ENCODE data around the gene MS4A13.
"Not testable (repeated sequence)": the region's sequence is repeated elsewhere in the genome, so short reads cannot be mapped to it uniquely, and the experiment has no call there.

The MS4A13 gene, protein sequence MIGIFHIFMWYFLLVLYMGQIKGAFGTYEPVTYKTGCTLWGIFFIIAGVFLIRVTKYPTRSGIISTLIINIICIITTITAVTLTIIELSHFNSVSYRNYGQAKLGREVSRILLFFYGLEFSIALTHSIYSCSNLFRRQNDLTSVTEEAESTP

GRCh38 chr11:60515144-60515855 lies at the start of gene MS4A13:
MS4A13 (plus strand) TSS chr11:60515392; CDS start chr11:60518084, 2,692 bp downstream.
- H3K27ac ChIP-seq: no peak within 1 kb of the TSS
- no peak for DNase-seq (ENCODE audit: low read depth, low spot score)

DNA sequence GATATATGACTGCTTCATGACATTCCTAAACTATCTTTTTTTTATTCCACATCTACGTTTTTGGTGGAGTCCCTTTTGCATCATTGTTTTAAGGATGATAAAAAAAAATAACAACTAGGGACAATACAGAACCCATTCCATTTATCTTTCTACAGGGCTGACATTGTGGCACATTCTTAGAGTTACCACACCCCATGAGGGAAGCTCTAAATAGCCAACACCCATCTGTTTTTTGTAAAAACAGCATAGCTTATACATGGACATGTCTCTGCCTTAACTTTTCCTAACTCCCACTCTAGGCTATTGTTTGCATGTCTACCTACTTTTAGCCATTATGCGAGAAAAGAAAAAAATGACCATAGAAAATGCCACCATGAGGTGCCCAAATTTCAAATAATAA lies 46.4 kb upstream of the MS4A13 start:
- no peak for DNase-seq (ENCODE audit: low read depth, low spot score)

GRCh38 chr11:60469723-60470122 lies 45.5 kb upstream of the MS4A13 start:
- H3K27ac ChIP-seq: no peak overlapping the region
- no peak for DNase-seq (ENCODE audit: low read depth, low spot score)

More for the DNA sequence above, 46.4 kb upstream of the MS4A13 start:
- H3K27ac ChIP-seq: no peak overlapping the region

- DNase-seq (ENCODE audit: low read depth, low spot score): no peak
- H3K27ac ChIP-seq: no peak overlapping the region
Observed at GRCh38 chr11:60477035-60477445, 38.2 kb upstream of the MS4A13 start.

DNA sequence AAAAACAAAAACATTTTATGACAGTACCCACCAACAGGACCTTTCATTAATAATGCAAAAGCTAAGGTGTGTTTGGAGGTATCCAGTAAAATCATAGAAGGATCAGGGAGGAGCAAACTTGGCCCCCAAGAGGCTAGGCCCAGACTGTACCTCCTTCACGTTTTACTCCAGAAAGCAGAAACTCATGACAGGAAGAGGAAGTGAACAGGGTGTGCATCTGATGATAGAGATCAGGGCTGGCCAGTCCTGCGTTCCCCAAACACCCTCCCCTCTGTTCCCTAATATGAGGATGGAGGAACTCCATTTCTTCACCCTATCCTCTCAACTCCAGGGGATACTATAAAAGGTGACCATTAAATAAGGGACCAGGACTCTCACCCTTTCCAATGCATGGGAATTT lies 32.8 kb upstream of the MS4A13 start:
- no peak for DNase-seq (ENCODE audit: low read depth, low spot score)
- H3K27ac ChIP-seq: no peak overlapping the region

DNA sequence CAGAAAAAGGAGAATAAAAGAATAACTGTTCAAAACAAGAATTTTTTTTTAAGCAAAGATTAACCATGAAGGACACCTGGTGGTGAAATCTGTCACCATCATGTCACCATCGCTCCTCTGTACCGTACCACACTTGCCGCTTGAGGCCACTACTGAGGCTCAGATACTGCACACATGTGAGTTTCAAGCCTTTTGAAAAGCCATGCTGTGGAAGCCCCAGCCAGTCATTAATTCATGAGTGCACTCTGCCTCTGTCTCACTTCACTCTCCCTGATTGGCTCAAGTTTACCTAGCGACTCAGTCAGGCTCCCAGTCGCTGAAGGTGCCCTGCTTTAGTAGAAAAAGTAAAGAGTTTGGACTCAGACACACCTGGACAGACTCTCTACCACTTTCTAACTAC lies 29.2 kb upstream of the MS4A13 start:
- H3K27ac ChIP-seq: no peak overlapping the region
- no peak for DNase-seq (ENCODE audit: low read depth, low spot score)

DNA sequence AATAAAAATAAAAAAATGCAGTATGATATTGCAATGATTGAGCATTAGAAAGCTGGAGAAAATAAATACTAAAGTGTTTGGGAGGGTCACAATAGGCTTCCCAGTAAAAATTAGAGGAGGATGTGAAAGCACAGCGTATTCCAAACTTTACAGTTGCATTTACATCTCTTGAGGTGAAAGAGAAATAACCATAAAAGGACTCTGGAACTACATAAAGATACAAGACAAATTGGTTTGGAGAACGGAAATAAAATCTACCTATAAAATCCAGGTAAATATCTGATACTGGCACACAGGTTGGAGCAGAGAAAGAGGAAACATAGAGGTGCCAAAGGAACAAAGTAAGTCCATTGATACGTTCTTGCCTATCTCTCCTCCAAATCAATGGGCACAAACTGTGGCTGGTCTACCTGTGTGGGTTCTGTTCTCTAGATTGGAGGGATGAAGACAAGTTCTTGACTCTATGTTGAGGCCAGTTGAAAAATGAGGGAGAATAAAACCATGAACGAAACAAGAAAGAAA lies 22.6 kb upstream of the MS4A13 start, which contains the start of gene MS4A12:
Gene MS4A12 (plus strand): TSS at position 291 of the 522 bp plus-strand sequence. CDS start 4,541 bp downstream, outside the sequence.
- no peak within 1 kb of the TSS for H3K27ac ChIP-seq
- no peak for DNase-seq (ENCODE audit: low read depth, low spot score)

DNA sequence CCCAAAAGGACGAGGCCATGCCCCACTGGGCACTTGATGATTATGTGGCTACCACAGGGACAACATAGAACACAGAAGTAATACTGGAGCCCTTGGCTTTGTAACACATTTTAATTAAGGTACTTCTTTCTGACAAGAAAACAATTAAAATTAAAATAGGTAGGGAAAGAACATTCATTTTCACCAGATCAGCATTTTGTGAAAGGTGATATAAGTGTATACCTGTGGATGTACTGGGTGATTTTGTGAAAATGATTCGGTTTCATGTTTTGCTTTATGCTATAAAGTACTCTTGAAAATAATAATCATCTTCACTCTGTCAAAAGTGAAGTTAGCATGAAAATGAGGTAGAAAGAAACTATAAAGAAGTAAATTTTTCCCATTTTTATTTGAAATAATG lies 21.7 kb upstream of the MS4A13 start:
- no peak for DNase-seq (ENCODE audit: low read depth, low spot score)

DNA sequence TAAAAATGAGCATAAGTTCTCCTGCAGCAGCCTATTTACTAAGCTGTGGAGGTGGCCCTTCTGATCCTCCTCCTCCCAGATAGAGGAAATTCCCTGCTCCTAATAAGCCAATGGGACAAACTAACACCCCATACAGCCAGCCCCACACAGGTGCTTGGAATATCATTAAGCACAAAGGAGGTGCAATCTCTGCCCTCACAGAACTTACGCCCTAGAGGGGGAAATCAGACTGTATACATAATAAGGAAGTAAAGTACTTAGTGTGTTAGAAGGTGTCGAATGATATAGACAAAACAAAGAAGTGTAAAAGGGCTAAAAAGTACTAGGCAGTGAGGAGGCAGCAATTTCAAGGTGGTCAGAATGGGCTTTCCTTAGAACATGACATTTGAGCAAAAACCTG lies 16.8 kb upstream of the MS4A13 start:
- no peak for DNase-seq (ENCODE audit: low read depth, low spot score)
- H3K27ac ChIP-seq: no peak overlapping the region

More for the DNA sequence above, 21.7 kb upstream of the MS4A13 start:
- no peak overlapping the region for H3K27ac ChIP-seq

DNA sequence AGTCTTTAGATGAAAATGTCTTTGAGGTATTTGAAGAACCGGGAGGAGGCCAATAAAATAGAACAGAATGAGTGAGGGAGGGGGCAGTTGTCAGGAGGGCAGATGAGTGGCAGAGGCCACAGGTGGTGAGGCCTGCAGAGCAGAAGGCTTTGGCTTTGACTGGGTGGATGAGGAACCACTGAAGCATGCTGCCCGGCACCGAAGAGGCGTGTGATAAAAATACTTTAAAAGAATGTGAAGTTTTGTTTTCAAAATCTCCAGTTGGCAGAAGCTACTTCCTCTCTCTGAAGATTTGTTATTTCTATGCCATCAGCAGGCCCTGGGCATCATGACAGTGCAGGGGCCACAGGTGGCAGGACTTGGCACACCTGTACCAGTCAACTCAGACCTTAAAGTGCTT lies 16.3 kb upstream of the MS4A13 start:
- DNase-seq (ENCODE audit: low read depth, low spot score): no peak
- H3K27ac ChIP-seq: no peak overlapping the region

DNA sequence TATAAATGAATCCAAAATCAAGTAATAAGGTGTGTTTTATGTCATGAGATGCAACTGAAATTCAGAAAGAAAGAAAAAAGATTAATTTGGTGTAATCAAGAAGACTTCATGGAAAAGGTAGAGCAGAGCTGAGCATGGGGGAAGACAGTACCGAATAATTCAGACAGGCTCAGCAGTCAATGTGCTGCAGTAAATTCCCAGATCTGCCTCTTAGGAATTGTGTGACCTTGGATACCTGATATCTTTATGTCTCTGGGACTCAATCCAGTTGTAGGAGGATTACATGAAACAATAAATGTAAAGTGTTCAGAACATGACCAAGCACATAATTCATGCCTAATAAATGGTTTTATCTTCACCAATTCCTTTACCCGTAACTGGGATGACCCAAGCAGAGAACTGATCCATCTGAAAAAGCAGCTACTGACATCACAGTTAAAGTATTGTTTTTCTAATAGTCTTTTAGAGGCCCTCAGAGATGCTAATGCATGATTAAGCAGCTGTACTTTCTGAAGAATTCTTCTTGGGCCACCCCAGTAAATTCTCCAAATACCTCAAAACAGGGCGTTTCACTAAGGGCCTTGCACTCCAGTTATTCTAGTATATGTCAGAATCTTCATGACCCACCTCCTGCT lies 14.8 kb upstream of the MS4A13 start:
- no peak overlapping the region for H3K27ac ChIP-seq
- no peak for DNase-seq (ENCODE audit: low read depth, low spot score)

DNA sequence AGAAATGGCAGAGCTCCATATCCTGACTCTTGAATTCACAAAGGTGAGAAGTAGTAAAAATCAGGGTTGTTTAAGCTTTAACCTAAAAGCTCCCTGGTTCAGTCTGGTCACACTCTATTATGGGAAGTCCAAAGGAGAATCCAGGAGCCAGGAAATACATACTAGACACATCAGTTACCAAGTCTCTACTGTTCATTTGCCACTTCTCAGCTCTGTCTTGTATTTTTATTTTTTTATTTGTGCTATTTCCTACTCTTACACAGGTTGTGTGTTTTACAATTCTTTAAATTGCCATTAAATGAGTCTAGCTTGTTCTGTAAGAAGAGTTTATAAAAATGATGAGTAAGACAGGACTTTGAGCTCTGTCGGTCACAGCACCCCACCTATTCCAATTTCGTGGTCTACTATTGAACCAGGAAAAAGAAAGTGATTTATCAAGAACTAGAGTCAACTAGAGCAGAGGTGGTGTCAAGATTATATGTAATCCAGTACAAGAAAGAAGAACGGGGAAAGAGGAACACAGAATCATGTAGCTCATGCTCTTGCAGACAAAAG lies 12.9 kb upstream of the MS4A13 start:
- DNase-seq (ENCODE audit: low read depth, low spot score): no peak
- H3K27ac ChIP-seq: no peak overlapping the region

DNA sequence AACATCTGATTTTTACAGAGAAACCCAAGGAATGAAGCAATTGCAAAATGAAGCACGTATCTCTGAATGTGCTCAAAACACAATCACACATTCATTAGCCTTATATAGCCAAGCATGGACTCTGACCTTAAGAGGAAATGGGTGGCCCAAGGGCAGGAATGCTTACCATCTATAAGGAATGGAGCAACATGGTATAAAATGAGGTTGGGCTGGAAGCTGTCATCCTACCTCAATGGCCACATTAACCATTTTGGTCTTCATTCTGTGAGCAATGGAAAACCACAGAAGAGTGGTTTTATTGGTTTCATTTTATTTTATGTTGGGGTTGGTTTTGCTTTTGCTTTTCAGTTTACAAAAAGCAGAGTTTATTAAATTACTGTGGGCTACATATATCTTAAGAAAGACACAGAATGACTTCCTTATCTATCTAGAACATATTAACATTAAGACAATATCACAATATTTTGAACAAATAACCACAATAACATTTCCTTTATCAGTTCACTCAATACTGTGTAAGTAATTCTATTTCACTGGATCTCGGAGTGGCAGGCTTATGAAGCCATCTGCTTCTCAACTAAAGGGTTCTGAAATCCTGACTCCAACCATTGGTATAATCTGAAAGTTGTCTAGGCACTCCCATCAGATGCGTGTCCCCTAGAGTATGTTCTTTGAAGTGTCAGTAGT lies 10.8 kb upstream of the MS4A13 start:
- H3K27ac ChIP-seq: no peak overlapping the region
- DNase-seq (ENCODE audit: low read depth, low spot score): no peak

DNA sequence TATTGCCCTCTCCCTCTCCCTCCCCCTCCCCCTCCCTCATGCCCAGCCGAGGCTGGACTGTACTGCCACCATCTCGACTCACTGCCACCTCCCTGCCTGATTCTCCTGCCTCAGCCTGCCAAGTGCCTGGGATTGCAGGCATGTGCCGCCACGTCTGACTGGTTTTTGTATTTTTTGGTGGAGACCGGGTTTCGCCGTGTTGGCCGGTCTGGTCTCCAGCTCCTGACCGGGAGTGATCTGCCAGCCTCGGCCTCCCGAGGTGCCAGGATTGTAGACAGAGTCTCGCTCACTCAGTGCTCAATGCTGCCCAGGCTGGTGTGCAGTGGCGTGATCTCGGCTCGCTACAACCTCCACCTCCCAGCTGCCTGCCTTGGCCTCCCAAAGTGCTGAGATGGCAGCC lies 5.6 kb upstream of the MS4A13 start:
- not testable (repeated sequence) for DNase-seq (ENCODE audit: low read depth, low spot score)

DNA sequence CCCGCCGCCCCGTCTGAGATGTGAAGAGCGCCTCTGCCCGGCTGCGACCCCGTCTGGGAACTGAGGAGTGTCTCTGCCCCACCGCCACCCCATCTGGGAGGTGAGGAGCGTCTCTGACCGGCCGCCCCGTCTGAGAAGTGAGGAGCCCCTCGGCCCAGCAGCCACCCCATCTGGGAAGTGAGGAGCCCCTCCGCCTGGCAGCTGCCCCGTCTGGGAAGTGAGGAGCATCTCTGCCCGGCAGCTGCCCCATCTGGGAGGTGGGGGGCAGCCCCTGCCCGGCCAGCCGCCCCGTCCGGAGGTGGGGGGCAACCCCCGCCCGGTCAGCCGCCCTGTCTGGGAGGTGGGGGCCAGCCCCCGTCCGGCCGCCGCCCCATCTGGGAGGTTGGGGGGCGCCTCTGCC lies 5.0 kb upstream of the MS4A13 start:
- not testable (repeated sequence) for DNase-seq (ENCODE audit: low read depth, low spot score); H3K27ac ChIP-seq

More for the DNA sequence above, 5.6 kb upstream of the MS4A13 start:
- not testable (repeated sequence) for H3K27ac ChIP-seq

DNA sequence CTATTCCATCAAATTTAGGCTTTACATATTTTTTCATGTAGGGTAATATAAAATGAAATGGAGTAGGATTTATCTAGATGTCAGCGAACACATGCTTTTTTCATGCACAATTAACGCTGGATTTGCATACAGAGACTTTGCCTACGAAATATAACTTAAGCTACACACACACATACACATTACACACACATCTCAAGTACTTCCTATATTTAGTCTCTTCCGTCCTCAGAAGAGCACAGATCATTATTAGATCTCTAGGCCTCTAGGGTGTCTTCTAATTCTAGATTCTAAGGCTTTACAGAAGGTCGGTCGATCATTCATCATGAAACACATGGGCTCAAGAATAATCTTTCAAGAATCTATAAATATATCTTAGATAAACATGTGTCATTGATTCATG lies 3.8 kb upstream of the MS4A13 start:
- no peak for DNase-seq (ENCODE audit: low read depth, low spot score)
- no peak overlapping the region for H3K27ac ChIP-seq

GRCh38 chr11:60512651-60513225 lies 2.5 kb upstream of the MS4A13 start:
- DNase-seq (ENCODE audit: low read depth, low spot score): no peak
- H3K27ac ChIP-seq: no peak overlapping the region

GRCh38 chr11:60513496-60514460 lies 1.4 kb upstream of the MS4A13 start:
- no peak for DNase-seq (ENCODE audit: low read depth, low spot score)

GRCh38 chr11:60528465-60528864 lies 13.3 kb downstream of the MS4A13 start:
- DNase-seq (ENCODE audit: low read depth, low spot score): no peak
- no peak overlapping the region for H3K27ac ChIP-seq

More at GRCh38 chr11:60513496-60514460, 1.4 kb upstream of the MS4A13 start:
- no peak overlapping the region for H3K27ac ChIP-seq
